Bronchial epithelial cell (primary cell): ENCODE measurements around the gene SULT4A1. TPM values are rescaled to one million over a fixed set of nuclear protein-coding genes. Genes with fewer than 3 reads are reported as not detected.

Source experiments
- DNase-seq: peaks from one replicate; pipeline ENCODE4 v3.0.0-alpha.2; 2010; ENCODE audit warnings: low read depth
- FAIRE-seq: peaks from 2 replicates; lab custom pipeline; 2011; peaks lifted over from hg19 to GRCh38; lab: Jason Lieb, UNC
- H3K27me3 ChIP-seq: 2 replicates; pipeline ENCODE4 v1.5.1; 2011; ENCODE audit warnings: low read length; ENCODE audit not compliant: control insufficient read depth, insufficient read depth
- H3K36me3 ChIP-seq: 2 replicates; pipeline ENCODE4 v1.5.1; 2011; ENCODE audit warnings: low read length; ENCODE audit not compliant: control insufficient read depth, insufficient read depth
- H3K4me3 ChIP-seq: 2 replicates; pipeline ENCODE4 v1.5.1; 2011; ENCODE audit warnings: mild to moderate bottlenecking, low read depth, low read length, control low read depth
- total RNA-seq: library from RNA; depleted of rRNA; stranded (reverse); fragments of >200 nt; gene quantifications from 2 replicates; pipeline ENCODE4 v1.2.1, GENCODE V29; 2014
- TF ChIP-seq, protein P1 (sequence below): IDR thresholded peaks from 2 replicates; pipeline ENCODE4 v1.5.1; 2011; ENCODE audit warnings: mild to moderate bottlenecking, moderate library complexity, low read length, control low read depth, inconsistent platforms; ENCODE audit not compliant: insufficient read depth, severe bottlenecking

Gene SULT4A1
- total RNA-seq, 1 donor from 2014 or later: under 0.01 TPM

DNA sequence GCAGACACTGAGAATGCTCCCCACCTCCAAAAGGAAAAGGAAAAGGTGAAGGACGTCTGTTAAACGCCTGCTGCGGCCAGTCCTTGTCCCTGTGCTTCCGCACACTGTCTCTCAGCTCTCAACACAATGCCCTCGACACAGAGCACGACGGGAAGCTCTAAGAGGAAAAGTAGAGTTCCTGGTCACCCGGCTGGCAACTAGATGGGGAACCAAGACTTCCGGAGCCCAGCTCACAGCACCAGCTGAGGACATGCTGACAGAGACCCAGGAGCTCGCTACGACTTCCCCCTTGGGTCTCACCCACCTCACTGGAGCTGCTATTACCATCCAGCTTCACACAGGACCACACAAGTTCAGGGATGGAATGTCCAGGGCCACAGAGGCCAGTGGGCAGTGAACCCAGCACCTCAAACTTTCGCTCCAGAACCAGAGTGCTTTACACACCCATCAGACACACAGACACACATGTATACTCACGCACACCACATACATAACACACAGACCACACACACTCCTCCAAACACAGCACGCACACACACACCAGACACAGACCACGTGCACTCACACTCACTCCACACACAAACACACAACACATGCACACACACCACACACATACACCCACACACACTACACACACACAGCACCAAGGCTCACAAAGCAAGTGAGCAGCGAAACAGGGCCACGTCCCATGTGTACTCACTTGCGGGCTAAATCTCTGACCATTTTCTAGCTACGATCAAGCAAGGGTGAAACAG is 9.6 kb downstream of the SULT4A1 start:
- H3K27me3 ChIP-seq: peaks cover 8% of the 10 kb centered on the region
- H3K36me3 ChIP-seq: no peaks in the 10 kb centered on the region
- H3K4me3 ChIP-seq: no peak overlapping the region
- no peak for DNase-seq
- peak; percentile 97 for FAIRE-seq
- TF ChIP-seq, protein P1, sequence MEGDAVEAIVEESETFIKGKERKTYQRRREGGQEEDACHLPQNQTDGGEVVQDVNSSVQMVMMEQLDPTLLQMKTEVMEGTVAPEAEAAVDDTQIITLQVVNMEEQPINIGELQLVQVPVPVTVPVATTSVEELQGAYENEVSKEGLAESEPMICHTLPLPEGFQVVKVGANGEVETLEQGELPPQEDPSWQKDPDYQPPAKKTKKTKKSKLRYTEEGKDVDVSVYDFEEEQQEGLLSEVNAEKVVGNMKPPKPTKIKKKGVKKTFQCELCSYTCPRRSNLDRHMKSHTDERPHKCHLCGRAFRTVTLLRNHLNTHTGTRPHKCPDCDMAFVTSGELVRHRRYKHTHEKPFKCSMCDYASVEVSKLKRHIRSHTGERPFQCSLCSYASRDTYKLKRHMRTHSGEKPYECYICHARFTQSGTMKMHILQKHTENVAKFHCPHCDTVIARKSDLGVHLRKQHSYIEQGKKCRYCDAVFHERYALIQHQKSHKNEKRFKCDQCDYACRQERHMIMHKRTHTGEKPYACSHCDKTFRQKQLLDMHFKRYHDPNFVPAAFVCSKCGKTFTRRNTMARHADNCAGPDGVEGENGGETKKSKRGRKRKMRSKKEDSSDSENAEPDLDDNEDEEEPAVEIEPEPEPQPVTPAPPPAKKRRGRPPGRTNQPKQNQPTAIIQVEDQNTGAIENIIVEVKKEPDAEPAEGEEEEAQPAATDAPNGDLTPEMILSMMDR: no peak

DNA sequence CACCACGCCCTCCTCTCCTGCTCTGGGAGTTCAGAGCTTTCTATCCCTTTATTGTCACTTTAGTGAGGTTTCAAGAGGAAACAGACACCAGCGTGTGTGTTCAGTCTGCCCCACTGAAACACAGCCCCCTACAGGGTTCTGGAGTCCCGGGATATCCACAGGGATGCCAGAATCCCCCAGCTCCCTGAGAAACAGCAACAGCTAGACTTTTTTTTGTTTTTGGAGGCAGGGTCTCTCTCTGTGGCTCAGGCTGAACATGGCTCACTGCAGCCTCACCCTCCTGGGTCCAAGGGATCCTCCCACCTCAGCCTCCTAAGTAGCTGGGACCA is 10.4 kb downstream of the SULT4A1 start:
- H3K27me3 ChIP-seq: peaks cover 8% of the 10 kb centered on the region
- TF ChIP-seq, protein P1: no peak
- H3K4me3 ChIP-seq: no peak overlapping the region
- DNase-seq: no peak
- FAIRE-seq: no peak
- no peaks in the 10 kb centered on the region for H3K36me3 ChIP-seq

DNA sequence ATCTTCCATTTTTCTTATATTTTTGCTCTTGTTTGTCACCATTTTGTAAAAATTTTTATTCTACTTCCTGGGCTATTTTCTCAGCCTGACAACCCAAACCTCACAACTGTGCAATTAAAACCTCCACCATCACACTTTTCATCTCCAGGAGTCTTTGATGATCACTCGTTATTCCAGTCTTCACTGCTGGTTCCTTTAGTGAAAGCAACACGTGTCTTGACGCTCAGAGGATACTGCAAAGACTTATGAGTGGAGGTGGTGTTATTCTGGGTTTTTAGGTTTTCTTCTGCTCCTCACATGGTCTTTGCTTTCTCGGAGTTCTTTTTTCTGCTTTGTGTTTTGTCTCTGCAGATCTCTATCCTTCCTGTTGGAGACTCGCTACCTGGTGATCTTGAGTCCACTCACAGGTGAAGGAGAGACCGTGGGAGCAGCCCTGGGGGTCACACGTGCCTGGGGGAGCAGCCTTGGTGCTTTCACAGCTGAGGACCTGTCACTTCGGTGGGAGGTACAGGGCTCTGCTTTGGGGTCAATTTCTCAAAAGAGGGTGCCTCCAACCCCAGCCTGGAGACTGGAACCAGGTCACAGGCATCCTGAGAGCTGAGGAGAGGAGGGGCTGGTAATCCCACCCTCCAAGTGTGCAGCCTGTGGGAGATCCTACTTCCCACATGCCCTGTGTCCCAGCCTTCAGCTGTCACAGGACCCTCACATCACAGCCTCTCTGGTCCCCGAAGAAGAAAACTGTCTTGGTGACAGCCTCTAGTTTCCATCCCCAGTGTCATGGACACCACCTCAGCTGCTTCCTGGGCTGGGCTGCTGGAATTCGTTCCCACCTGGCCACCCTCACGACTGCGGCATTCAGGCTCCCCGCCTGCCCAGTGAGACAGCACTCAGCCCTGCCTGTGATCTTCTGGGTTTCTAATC is 11.0 kb downstream of the SULT4A1 start:
- peaks cover 8% of the 10 kb centered on the region for H3K27me3 ChIP-seq
- no peak for DNase-seq
- no peak for FAIRE-seq
- TF ChIP-seq, protein P1: no peak
- no peak overlapping the region for H3K4me3 ChIP-seq
- H3K36me3 ChIP-seq: no peaks in the 10 kb centered on the region

DNA sequence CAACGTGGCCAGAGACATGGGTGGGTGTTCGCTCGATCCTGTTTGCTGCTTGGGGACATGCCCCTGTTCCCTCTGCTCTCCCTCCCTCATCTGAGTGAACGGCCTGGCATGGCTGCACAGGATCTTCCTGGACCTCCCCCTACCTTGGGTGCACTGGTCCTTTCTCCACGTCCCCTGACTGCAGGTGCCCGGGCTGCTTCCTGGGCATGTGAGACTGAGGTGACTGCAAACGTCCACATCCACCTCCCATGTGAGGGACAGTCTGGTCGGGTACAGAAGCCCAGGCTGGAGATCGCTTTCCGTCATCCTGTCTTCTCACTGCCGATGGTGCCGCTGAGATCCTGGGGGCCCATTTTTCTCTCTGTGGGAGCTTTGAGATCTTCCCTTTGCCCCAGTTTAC is 11.8 kb downstream of the SULT4A1 start:
- FAIRE-seq: no peak
- no peak for DNase-seq
- H3K36me3 ChIP-seq: no peaks in the 10 kb centered on the region
- no peak overlapping the region for H3K4me3 ChIP-seq
- TF ChIP-seq, protein P1: no peak
- peaks cover 8% of the 10 kb centered on the region for H3K27me3 ChIP-seq

DNA sequence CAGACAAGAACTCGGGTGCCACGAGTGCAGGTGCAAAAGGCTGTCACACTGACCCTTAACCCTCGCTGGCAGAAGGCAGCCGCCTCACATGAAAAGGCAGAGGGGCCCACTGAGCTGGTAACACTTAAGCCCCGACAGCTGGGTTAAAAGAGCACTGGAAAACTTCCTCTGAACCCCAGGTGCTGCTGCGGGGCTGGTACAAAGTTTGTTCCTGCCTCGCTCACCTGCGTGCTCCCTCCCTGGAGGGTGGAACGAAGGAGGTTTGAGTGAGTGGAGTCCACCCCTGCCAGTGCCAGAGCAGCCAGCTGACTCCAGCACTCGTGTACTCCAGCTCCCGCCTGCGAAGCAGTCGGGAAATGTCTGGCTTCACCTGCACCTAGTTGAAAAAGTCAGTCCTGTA is 12.6 kb downstream of the SULT4A1 start:
- H3K36me3 ChIP-seq: no peaks in the 10 kb centered on the region
- TF ChIP-seq, protein P1: no peak
- no peak for DNase-seq
- H3K4me3 ChIP-seq: no peak overlapping the region
- FAIRE-seq: no peak
- peaks cover 8% of the 10 kb centered on the region for H3K27me3 ChIP-seq
